GM19372 (cell line): ENCODE measurements around the gene FAM241A.
"Not testable (repeated sequence)": the region's sequence is repeated elsewhere in the genome, so short reads cannot be mapped to it uniquely, and the experiment has no call there.

Experiments
- ATAC-seq: cut with Tn5 transposase; IDR thresholded peaks from one replicate; pipeline ENCODE4 v1.9.1; 2021; ENCODE audit warnings: mild to moderate bottlenecking, low read depth, moderate library complexity; ENCODE audit not compliant: unreplicated experiment

Gene FAM241A

GRCh38 chr4:112130906-112131305 lies 14.3 kb upstream of the FAM241A start:
- ATAC-seq: no peak

- no peak for ATAC-seq
Observed at GRCh38 chr4:112136551-112136950, 8.7 kb upstream of the FAM241A start.

- no peak for ATAC-seq
Observed at GRCh38 chr4:112138538-112138937, 6.7 kb upstream of the FAM241A start.

DNA sequence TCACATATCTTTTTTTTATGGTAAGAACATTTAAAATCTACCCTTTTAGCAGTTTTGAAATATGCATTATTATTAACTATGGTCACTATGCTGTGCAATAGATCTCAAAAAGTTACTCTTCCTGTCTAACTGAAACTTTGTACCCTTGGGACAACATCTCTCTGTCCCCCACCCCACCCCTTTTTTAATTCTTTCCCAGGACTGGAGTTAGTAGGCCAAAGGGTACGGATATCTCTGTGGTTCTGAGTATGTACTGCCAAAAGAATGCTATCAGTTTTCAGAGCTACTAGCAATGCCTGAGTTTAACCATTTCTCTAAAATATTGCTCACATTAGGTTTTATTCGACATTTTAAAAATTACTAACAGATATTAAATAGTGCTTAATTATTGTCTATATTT lies 4.7 kb upstream of the FAM241A start:
- ATAC-seq: no peak

GRCh38 chr4:112141366-112142138 lies 3.7 kb upstream of the FAM241A start:
- ATAC-seq: no peak

DNA sequence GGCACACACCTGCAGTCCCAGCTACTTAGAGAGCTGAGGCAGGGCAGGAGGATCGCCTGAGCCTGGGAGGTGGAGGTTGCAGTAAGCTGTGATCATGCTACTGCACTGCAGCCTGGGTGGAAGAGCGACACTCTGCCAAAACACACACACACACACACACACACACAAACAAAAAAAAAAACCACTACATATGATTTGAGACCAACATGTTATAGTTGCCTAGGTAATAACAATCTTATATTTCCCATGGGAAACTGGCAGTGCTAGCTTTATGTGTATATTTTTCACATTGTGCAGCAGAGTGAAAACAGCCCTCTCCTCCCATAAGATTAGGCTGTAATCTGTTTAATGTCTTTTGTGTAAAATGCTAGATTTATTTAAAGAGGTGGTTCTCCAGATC lies 3.1 kb upstream of the FAM241A start:
- ATAC-seq: no peak

GRCh38 chr4:112143781-112144180 lies 1.5 kb upstream of the FAM241A start:
- ATAC-seq: no peak

GRCh38 chr4:112144546-112145325 lies 518 bp upstream of the FAM241A start:
- ATAC-seq: no peak

DNA sequence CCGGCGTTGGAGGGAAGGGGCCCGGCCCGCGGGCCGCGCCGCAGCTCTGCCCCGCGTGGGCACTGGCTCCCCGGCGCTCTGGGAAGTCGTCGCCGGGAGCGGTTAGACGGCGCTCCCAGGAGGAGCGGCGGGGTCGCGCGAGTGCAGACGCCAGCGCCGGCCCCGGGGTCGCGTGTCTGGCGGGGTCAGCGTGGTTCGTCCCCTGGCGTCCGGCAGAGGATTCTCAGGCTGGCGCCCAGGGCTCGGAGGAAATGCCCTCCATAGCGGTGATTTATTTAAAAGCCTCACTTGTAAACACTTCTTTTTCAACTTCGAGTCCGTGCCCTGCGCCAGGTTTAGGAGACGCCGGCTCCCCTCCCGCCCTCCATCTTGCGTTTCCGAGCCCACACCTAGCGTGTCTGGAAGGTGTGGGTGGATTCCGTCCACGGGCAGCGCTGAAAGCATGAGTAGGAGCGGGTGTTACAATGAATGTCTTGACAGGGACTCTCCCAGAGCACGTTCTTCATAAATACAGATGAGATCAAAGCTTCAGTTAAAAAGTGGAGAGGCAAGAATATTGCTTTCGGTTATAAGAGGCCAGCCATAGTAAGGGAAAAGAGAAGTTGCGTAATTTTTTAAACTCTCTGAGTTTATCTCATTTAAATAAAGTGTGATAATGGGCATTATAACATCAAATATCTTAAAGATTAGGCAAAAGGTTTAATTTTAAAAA lies 692 bp downstream of the FAM241A start:
- ATAC-seq: peak; percentile 48

DNA sequence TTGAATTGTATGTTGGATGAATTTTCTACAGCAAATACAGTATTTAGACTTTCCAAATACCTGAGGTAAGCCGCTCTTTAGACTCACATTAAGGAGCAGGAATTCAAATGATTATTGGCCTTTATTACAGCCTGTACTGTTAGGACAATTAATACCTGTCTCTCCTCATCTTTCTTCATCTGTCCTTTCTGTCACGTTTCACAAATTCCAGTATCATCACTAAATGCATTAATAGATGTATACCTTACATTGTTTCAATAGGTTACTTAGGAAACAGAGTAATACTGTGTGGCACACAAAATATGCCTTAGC lies 1.2 kb downstream of the FAM241A start:
- no peak for ATAC-seq

DNA sequence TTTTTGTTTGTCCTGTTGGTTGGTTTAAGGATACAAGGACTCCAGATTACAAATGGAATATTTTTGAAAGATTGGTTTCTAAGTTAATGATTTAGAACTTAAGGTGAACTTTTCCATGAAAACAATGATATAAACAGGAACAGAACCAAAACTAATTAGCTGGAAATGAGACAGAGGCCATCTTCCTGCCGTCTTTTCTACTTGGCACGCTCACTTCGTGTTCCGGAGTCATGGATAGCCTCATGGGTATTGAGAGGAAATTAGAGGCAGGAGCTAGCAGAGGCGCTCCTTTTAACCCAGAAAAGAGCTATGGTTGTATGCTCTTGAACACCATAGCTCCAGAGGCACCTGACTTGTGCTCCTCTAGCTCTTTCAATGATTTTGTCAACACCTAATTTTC lies 2.4 kb downstream of the FAM241A start:
- no peak for ATAC-seq

DNA sequence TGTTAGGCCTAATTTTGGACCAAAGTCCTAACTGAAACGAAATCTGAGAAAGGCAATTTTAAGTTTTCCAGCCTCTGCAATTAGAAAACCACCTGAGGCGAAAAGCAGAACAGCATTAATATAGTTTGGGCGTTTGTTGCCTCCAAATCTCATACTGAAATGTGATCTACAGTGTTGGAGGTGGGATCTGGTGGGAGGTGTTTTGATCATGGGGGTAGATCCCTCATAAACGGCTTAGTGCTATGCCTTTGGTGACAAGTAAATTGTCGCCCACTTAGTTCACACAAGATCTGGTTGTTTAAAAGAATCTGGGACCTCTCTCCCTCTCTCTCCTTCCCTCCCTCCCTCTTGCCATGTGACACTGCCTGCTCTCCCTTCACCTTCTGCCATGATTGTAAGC lies 5.7 kb downstream of the FAM241A start:
- no peak for ATAC-seq

GRCh38 chr4:112152521-112152920 lies 7.3 kb downstream of the FAM241A start:
- ATAC-seq: no peak

DNA sequence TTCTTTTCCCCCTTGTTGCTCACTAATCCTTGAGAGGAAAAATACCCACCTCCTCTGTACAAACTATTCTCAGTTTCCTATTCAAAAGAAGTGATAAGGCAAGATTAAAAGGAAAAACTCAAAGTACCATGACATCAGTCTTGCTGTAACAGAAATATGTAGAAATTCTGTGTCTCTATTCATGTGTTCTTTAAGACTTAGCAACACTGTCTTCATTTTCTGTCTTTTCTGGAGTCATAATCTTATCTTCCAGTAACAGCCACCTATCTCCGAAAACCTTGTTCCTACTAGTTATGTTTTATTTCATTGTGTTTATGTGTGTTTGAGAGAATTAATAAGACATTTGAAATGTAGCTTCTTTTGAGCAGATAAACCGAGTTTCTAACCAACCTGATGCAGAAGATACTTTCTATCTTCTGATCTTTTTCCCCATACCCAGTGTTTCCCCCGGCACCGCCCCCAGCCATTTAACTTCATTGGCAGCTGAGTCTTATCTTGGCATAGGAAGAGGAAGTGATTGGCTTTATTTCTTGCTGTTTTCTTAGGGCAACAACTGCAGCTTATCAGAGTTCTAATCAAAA lies 8.0 kb downstream of the FAM241A start:
- no peak for ATAC-seq

GRCh38 chr4:112156112-112156511 lies 10.9 kb downstream of the FAM241A start:
- ATAC-seq: no peak

- ATAC-seq: no peak
Observed at GRCh38 chr4:112156553-112156952, 11.3 kb downstream of the FAM241A start.

- not testable (repeated sequence) for ATAC-seq
Observed at GRCh38 chr4:112163706-112164105, 18.5 kb downstream of the FAM241A start.

DNA sequence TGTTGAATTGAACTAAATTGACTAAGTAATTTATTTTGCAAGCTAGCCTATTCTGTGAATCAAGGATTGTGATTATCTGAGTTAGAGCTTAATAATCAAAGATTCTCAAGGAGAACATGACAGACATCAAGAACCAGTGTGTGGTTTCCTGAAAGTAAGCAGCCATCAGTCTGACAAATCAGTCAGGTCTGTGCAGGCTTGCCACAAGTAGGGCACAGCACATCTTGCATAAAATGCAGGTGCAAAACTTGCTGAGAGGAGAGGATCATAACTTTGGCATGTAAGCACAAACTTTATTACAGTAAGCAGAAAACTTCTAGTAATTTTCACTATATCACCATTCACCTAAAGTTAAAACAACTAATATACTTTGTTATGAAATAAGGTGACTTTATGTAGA lies 22.5 kb downstream of the FAM241A start:
- ATAC-seq: no peak

- no peak for ATAC-seq
Observed at GRCh38 chr4:112168719-112169500, 23.7 kb downstream of the FAM241A start.

DNA sequence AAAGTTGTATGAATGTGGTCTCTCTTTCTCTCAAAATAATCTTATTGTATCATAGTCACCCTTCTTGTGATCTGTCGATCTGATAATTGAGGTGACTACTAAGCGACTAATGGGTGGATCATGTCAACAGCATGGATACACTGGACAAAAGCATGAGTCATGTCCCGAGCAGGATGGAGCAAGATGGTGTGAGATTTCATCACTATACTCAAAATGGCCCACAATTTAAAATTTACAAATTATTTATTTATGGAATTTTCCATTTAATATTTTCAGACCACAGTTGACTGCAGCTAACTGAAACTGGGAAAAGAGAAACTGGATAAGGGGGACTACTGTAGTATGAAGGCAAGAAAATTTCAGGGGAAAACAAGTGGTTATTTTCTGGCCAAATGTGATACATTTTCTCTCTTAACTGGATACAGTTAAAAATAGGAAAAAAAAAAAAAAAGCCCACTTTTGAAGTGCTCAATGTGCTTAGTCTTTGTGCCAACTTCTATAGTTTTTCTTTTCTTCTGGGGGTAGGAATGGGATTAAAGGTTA lies 25.3 kb downstream of the FAM241A start:
- no peak for ATAC-seq
